NCI-H526 treated with DMSO at 0.1 percent for 48 hours (cell line): ENCODE measurements around the gene PRCP.
A peak's percentile ranks its signal among the peaks of the same experiment; 100 is the strongest.

Experiments
- DNase-seq: peaks from one replicate; lab custom pipeline; 2025; lab: John Stamatoyannopoulos, UW

PRCP gene

DNA sequence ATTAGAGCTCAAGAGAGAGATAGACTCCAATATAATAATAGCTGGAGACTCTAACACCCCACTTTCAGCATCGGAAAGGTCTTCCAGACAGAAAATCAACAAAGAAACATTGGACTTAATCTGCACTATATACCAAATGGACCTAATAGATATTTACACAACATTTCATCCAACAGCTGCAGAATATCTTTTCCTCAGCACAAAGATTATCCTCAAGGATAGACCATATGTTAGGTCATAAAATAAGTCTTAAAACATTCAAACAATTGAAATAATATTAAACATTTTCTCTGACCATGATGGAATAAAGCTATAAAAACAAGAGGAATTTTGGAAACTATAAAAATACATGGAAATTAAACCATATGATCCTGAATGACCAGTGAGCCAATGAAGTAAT, 121.5 kb downstream of the PRCP start:
- no peak for DNase-seq

DNA sequence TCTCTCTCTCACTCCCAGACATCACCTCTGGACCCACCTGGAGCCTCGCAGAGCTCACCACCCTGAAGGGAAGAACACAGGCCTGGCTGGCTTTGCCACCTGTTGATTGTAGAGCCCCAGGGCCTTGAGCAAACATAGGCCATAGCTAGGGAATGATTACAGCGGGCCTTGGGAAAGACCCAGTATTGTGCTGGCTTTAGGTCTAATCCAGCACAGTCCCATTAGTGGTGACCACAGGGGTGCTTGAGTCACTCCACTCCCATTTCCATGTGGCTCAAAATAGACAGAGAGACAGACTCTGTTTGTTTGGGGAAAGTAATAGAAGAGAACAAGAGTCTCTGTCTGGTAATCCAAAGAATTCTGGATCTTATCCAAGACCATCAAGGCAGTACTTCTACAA, 123.9 kb downstream of the PRCP start:
- DNase-seq = no peak

DNA sequence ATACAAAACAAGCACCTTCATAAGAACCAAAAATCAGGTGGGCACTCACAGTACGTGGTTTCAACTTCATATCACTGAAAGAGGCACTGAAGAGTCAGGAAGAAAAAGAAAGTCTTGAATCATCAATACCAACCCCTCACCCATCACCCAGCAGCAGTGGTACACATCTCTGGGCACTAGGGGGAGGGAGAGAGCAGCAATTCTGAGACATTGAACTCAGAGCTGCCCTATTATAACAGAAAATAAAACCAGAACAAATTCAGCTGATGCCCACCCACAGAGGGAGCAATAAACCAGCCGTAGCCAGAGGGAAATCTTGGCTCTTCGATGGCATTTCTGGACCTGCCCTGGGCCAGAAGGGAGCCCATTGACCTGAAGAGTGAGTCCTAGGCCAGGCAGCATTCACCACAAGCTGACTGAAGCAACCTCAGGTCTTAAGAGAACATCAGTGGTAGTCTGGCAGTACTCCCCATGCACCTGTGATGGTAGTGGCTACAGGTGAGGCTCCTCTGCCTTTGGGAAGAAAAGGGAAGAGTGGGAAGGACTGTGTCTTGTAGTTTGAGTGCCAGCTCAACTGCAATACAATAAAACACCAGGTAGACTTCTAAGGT, 124.4 kb downstream of the PRCP start:
- peak; percentile 40 for DNase-seq

DNA sequence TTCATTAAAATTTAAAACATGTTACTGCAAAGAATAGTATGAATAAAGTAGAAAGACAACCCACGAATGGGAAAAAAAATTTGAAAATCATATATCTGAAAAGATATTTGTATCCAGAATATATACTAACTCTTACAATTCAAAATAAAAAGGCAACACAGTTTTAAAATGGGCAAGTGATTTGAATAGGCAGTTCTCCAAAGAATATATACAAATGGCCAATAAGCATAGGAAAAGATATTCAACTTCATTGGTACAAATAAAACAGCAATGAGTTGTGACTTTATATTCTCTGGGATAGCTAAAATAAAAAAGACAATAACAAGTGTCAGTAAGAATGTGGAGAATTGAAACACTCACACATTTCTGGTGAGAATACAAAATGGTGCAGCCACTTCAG, 125.0 kb downstream of the PRCP start:
- DNase-seq = no peak
